NOMO-1 treated with DMSO at 0.1 percent for 48 hours (cell line): ENCODE data around the gene PSMB11.
A peak's percentile ranks its signal among the peaks of the same experiment; 100 is the strongest.
"Not testable (repeated sequence)": the region's sequence is repeated elsewhere in the genome, so short reads cannot be mapped to it uniquely, and the experiment has no call there.

ENCODE experiments used
- DNase-seq: peaks from one replicate; lab custom pipeline; 2025; ENCODE audit not compliant: unreplicated experiment; lab: John Stamatoyannopoulos, UW

PSMB11 gene

DNA sequence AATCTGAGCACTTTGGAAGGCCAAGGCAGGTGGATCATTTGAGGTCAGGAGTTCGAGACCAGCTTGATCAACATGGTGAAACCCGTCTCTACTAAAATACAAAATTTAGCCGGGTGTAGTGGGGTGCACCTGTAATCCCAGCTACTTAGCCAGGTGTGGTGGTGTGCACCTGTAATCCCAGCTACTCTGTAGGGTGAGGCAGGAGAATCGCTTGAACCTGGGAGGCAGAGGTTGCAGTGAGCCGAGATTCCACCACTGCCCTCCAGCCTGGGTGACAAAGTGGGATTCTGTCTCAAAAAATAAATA, 28.3 kb upstream of the PSMB11 start:
- not testable (repeated sequence) for DNase-seq

DNA sequence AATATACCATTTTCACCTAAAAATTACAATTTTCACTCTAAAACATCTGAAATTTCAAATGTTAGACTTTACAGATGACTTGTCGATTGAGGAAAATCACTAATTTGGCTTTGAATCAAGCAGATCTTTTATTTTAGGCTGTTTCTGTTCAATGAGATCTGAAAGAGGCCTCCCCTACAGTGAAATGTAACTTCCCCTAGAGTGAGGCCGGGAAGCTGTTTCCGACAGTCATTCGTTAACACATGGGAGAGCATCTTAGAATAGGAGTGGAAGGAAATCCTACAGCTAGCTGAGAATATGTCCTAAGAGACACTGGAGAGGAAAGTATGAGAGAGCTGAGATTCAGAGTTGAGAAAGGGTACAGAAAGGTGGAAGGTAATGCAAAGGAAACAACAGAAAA, 26.4 kb upstream of the PSMB11 start:
- DNase-seq, result no peak

DNA sequence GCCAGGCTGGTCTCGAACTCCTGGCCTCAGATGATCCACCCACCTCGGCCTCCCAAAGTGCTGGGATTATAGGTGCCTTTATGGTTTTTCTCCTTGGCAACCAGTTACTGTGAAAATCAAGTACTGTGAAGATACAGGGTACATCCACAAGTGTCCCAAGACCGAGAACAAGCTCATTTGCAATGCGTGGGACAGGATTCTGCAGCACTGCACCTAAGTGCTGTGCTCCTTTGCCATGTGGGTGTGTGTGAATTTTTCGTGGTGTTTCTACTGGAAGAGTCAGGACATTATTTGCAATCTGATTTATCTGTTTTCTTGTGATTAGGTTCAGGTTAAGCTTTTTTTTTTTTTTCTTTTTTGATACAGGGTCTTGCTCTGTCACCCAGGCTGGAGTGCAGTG, 24.9 kb upstream of the PSMB11 start:
- no peak for DNase-seq

DNA sequence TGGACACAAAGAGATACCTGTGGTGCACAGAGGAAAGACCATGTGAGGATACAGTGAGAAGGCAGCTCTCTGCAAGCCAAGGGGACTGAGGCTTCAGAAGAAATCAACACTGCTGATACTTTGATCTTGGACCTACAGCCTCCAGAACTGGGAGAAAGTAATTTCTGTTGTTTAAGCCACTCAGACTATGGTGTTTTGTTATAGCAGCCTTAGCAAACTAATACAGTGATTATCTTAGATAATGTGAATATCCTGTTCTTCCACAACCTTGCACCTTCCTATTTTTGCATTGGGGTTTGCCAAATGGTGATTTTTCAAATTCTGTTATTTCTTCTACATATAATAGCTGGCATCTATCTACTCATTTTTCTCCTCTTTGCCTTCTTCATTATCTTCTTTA, 23.9 kb upstream of the PSMB11 start:
- no peak for DNase-seq

DNA sequence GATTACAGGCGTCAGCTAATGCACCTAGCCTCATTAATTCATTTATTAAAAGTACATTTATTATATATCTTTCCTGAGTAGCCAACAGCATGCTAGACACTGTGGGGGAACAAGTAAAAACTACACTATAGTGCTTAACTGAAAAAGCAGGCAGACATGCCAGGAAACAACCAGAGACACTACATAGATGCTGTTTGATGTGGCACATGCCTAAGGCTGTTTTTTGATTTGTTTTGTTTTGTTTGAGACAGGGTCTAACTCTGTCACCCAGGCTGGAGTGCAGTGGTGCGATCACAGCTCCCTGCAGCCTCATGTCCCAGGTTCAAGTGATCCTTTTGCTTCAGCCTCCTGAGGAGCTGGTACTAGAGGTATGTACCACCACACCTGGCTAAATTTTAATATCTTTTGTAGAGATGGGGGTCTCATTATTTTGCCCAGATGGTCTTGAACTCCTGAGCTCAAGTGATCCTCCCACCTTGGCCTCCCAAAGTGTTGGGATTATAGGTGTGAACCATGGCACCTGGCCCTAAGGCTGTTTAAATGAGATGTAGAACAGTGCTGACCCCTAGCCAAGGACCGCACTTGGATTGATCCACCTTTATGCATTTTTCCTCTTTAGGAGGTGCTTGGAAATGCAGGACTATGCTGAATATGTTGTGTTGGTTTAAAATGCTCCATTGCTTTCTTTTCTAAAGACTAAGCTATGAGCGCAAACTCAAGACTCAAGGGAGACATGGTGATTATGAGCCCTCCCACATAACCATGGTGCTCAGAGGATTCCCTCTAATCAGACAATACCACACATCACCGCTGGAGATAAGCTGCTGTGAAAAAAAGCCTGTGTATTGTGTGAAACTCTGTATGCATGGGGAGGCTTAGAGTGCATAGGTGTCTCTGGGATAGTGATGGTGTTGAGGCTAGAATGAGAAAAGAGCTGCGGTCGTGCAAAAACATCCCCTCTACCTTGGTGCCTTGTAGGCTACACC, 21.6 kb upstream of the PSMB11 start:
- DNase-seq, result no peak

DNA sequence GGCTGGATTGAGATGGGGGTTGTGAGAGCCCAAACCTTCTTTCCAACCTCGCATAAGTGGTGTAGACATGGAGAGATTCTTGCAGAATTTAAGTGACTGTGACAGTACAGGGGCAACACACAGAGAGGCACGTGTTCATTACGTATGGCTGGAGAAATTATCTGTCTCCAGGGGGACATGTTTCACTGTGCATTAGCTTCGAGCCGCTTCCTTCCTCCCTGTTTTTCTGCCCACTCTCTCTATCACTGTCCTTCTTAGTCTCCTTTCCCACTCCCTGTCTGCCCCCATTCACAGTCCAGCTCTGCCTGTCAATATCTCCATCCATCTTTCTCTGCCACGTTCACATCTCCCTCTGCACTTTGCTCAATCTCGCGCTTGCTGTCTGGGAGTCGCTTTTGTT, 20.6 kb upstream of the PSMB11 start:
- DNase-seq, result no peak

DNA sequence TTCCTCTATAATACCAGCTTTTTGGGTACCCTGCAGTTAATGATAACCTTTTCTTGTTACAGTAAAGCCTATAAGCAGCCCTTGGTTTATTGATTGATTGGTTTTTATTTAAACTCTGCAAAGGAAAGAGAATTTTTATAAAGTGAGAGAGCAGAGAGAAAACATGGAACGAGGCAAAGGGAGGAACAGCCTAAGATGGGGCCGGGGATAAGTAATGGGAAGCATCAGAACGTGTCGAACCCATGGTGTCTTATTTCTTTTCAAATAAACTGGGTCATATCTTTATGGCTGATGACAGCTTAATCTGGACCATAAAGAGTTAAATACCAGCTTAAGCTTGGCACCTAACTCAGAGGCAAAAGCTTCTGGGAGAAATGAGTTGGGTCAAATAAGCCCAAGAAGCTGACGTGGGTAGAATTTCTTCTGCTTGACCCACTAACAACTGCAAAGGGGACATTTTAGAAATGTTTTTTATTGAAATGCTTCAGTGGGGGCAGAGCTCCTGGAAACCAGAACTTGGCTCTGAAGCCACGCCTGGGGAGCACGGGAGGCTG, 20.0 kb upstream of the PSMB11 start:
- no peak for DNase-seq

DNA sequence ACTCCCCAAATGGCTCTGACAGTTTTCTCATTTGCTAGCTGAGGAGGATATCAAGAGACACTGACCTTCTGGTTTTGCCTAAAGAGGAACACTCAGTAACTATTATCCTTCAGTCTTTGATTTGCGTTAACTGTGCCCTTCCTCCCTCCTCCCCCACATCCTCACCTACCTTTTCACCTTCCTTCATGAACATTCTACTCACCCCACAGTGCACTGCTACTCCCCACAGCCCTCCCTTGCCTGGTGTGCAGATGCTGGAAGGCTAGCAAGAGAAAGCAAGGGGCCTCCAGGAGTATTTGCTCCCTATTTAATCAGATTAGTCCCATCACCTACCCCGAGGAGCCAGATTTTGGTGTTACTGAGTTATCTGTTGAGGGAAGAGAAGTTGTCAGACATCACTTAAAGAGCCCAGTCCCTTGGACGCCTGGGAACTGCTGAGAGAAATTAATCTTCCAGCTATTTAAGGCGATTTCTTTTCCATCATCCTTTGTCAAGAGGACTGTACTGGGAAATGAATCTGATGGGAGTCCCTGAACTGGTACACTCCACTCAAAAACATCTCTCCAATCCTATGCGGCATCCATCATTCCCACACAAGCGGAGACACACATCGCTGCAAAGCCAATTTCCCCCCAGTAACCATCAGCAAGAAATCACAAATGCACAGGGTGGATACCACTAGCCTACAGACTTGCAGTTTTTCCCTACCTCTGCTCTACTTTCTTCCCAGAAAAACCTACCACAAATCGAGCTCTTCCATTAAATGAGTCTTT, 18.8 kb upstream of the PSMB11 start:
- no peak for DNase-seq

DNA sequence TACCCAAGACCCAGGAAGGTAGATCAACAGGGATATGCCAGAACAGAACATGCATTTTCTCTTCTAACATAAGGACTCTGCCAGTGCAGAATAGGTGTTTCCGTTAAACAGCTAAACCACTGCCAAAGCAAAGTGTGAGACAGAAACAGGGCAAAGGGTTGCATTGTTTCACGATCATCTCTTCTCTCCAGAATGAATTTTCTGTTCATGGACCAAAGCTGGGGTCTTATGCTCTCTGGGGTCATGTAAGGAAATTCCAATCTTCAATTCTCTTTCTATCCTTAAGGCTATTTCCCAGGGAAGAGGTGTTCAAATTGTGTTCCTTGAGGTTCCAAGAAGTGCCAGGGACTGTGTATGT, 18.2 kb upstream of the PSMB11 start:
- no peak for DNase-seq

GRCh38 chr14:23024612-23025075, 17.4 kb upstream of the PSMB11 start:
- DNase-seq, result no peak

- peak; percentile 38 for DNase-seq
Observed at GRCh38 chr14:23025151-23025814, 16.7 kb upstream of the PSMB11 start.

GRCh38 chr14:23028799-23029198, 13.2 kb upstream of the PSMB11 start:
- DNase-seq, result no peak

GRCh38 chr14:23030936-23031335, 11.1 kb upstream of the PSMB11 start:
- no peak for DNase-seq

GRCh38 chr14:23033251-23033727, 8.7 kb upstream of the PSMB11 start:
- DNase-seq, result no peak

- no peak for DNase-seq
Observed at GRCh38 chr14:23033801-23034497, 8.1 kb upstream of the PSMB11 start.

DNA sequence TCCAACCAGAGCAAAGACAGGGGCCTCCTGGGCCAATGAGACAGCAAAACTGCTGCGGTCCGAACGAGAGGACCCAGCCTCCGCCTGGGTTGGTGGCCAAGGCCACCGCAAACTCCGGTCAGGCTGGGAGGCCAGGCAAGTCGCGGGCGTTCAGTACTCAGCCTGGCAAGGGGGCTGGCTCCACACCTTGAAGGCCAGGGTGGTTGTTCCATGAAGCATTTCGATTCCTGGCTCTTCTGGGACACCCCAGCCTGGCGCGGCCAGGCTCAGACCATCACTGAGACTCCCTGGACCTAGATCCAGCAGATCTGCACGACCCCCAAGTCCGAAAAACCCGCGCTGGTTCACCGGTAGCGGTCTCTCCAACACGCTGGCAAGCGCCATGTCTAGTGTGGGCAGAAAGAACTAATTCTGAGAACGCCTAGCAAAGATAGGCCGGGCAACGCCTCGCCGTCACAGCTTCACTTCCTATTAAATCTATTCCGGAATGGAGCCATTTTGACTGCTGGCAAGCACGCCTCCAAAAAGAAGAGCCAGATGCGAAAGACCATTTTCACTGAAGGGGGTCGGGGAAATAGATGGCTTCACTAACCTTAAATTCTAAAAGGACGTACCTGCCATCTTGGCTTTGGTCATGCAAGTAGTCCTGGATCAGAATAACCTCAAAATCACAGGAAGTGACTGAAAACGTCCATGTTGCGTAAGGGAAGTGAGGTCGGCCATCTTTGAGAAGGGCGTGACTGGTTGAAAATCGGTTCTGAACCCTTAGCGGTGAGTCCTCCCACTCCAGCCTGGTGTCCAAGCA, 7.3 kb upstream of the PSMB11 start, which contains the start of gene PSMB5:
Gene PSMB5 (minus strand): TSS at position 403 of the 805 bp plus-strand sequence. CDS start 19 bp downstream, at position 384.
- DNase-seq, result no peak

DNA sequence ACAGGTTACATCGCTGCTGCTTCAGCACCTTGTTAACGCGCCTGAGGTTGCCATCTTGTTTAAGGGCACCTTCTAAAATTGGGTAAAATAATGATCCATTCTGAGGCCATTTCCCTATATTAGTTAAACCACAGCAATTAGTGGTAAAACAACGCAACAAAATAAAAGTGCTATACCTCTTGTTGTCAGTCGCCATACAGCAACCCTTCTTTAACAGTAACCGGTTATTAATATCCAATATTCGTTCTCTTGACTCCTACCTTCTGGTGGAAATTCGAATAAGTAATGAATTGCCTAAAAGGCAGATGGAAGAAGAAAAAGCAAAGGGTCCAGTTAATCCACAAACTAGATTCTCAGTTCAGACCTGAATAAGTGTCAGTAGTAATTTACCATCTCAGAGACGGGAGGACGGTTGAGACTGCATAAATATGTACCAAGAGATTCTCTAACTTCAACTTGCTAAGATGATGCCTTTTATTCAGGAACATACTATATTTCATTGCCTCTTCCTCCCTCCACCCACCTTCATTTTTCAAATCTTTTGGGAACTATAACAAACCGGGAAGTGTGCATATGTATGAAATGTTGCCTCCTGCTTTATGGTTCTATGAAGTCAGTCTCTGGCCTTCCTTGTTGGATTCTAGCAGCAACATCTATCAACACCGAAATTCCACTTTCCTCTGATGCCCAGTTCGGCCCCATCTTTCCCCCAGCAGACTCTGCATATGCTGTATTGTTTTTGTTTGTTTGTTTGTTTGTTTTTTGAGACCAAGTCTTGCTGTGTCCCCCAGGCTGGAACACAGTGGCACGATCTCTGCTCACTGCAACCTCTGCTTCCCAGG, 6.5 kb upstream of the PSMB11 start:
- no peak for DNase-seq

DNA sequence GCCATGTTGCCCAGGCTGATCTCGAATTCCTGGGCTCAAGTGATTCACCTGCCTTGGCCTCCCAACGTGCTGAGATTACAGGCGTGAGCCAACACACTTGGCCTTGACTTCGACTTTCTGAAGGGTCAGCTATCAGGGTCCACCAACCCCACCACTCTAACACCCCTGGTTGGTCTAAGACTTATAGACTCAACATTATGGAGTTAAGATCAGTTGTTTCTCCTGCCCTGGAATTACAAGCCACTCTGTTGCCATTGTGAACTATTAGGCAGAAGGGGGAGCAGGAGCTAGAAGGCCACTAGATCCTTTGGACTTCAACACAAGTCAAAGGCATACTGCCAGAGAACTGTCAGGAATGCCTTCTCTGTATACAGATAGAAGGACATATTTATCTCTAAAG, 1.9 kb upstream of the PSMB11 start:
- no peak for DNase-seq

- DNase-seq, result no peak
Observed at GRCh38 chr14:23041729-23042128, 283 bp upstream of the PSMB11 start.
